H1 (cell line): Measurements from ENCODE around the gene IL32. TPM values are rescaled to one million over a fixed set of nuclear protein-coding genes. Genes with fewer than 3 reads are reported as not detected.
A peak's percentile ranks its signal among the peaks of the same experiment; 100 is the strongest.

Experiments
- CTCF ChIA-PET: fragments of 300-600 bp; sonication (Branson Sonifier 250); formaldehyde crosslinking; loops from one replicate; lab custom pipeline; 2021; ENCODE audit not compliant: partially characterized antibody; lab: Charles Lee
- POLR2A ChIA-PET: fragments of 300-600 bp; sonication (Branson Sonifier 250); formaldehyde crosslinking; loops from one replicate; lab custom pipeline; 2021; ENCODE audit warnings: inconsistent platforms; ENCODE audit not compliant: partially characterized antibody; lab: Charles Lee
- DNase-seq, 2 experiments: peaks; one replicate each; pipeline versions ENCODE4 v3.0.0 to v3.0.0-alpha.2; 2010 to 2022; ENCODE audit warnings: low spot score in 2 of 2, low read depth in 1 of 2, mixed read lengths in 1 of 2
- FAIRE-seq: peaks from 2 replicates; lab custom pipeline; 2011; peaks lifted over from hg19 to GRCh38; lab: Jason Lieb, UNC
- H2AFZ ChIP-seq: 2 replicates; pipeline ENCODE4 v1.8.1; 2012; ENCODE audit warnings: low read length, inconsistent platforms
- H2AK5ac ChIP-seq: 2 replicates; pipeline ENCODE4 v1.6.1; 2013; ENCODE audit warnings: low read depth, low read length
- H2BK120ac ChIP-seq: replicated peaks from 2 replicates; pipeline ENCODE3; 2013; ENCODE audit warnings: low read depth, low read length, inconsistent platforms
- H2BK12ac ChIP-seq: 2 replicates; pipeline ENCODE4 v1.6.1; 2013; ENCODE audit warnings: low read depth, low read length
- H2BK15ac ChIP-seq: 2 replicates; pipeline ENCODE4 v1.6.1; 2013; ENCODE audit warnings: low read length
- H2BK20ac ChIP-seq: 2 replicates; pipeline ENCODE4 v1.6.1; 2013; ENCODE audit warnings: low read length
- H2BK5ac ChIP-seq: 2 replicates; pipeline ENCODE4 v1.6.1; 2013; ENCODE audit warnings: low read depth, low read length
- H3K14ac ChIP-seq: 2 replicates; pipeline ENCODE4 v1.6.1; 2013; ENCODE audit warnings: inconsistent platforms; ENCODE audit not compliant: insufficient read length
- H3K18ac ChIP-seq: 2 replicates; pipeline ENCODE4 v1.6.1; 2013; ENCODE audit warnings: low read length; ENCODE audit errors: extremely low read depth
- H3K23ac ChIP-seq: 2 replicates; pipeline ENCODE4 v1.6.1; 2013; ENCODE audit warnings: inconsistent platforms; ENCODE audit not compliant: insufficient read length
- H3K23me2 ChIP-seq: 2 replicates; pipeline ENCODE4 v1.6.1; 2013; ENCODE audit warnings: low read depth, low read length
- H3K27ac ChIP-seq: 2 replicates; pipeline ENCODE4 v1.6.1; 2011; ENCODE audit warnings: low read depth, low read length, inconsistent platforms
- H3K27me3 ChIP-seq, 4 experiments: replicated peaks in 1 of 4; 1 replicate in 1 of 4; 2 replicates in 3 of 4; pipeline versions ENCODE4 v1.6.1 to v1.8.1; 2011 to 2013; ENCODE audit warnings: low read length in 3 of 4, mild to moderate bottlenecking in 3 of 4, inconsistent platforms in 2 of 4, mixed read lengths in 2 of 4, moderate library complexity in 1 of 4; ENCODE audit not compliant: control insufficient read depth in 3 of 4, insufficient read depth in 3 of 4; ENCODE audit errors: extremely low read depth in 1 of 4
- H3K36me3 ChIP-seq, 4 experiments: 2 replicates each; pipeline versions ENCODE4 v1.6.1 to v1.8.1; 2011 to 2013; ENCODE audit warnings: mild to moderate bottlenecking in 4 of 4, low read length in 3 of 4, moderate library complexity in 2 of 4, control low read depth in 1 of 4, inconsistent platforms in 1 of 4; ENCODE audit not compliant: insufficient read depth in 4 of 4, control insufficient read depth in 2 of 4
- H3K4ac ChIP-seq: replicated peaks from 2 replicates; pipeline ENCODE3; 2013; ENCODE audit warnings: low read length, low read depth, mixed read lengths, inconsistent platforms; ENCODE audit not compliant: insufficient read length
- H3K4me1 ChIP-seq, 4 experiments: replicated peaks in 1 of 4; 1 replicate in 1 of 4; 2 replicates in 3 of 4; pipeline versions ENCODE4 v1.6.1 to v1.8.1; 2011 to 2013; ENCODE audit warnings: low read length in 3 of 4, inconsistent platforms in 2 of 4, mixed read lengths in 1 of 4; ENCODE audit not compliant: insufficient read depth in 4 of 4, control insufficient read depth in 3 of 4
- H3K4me2 ChIP-seq, 2 experiments: 2 replicates each; pipeline versions ENCODE4 v1.6.1 to v1.8.1; 2011 to 2013; ENCODE audit warnings: low read depth in 2 of 2, low read length in 2 of 2, control low read depth in 1 of 2, inconsistent platforms in 1 of 2, mild to moderate bottlenecking in 1 of 2; ENCODE audit not compliant: insufficient read depth in 1 of 2
- H3K4me3 ChIP-seq, 4 experiments: fragments of 200-600, 300-600 bp in 1 of 4; sonication (generic), shearing (Covaris generic), sonication (Bioruptor Twin) in 1 of 4; 2 replicates each; pipeline versions ENCODE4 v1.5.1 to v1.8.1; 2011 to 2016; ENCODE audit warnings: low read length in 4 of 4, low read depth in 3 of 4, control low read depth in 2 of 4, inconsistent platforms in 2 of 4, mild to moderate bottlenecking in 2 of 4, mixed read lengths in 1 of 4, moderate library complexity in 1 of 4; ENCODE audit not compliant: insufficient read depth in 2 of 4; ENCODE audit errors: extremely low read depth in 1 of 4
- H3K56ac ChIP-seq: replicated peaks from 2 replicates; pipeline ENCODE3; 2013; ENCODE audit warnings: low read depth, mild to moderate bottlenecking, mixed read lengths, low read length, inconsistent platforms; ENCODE audit not compliant: insufficient read length
- H3K79me1 ChIP-seq: 2 replicates; pipeline ENCODE4 v1.6.1; 2013; ENCODE audit warnings: low read depth, low read length, control low read depth
- H3K79me2 ChIP-seq, 2 experiments: 2 replicates each; pipeline versions ENCODE4 v1.6.1 to v1.8.1; 2012 to 2013; ENCODE audit warnings: low read length in 2 of 2, mild to moderate bottlenecking in 2 of 2, inconsistent platforms in 1 of 2; ENCODE audit not compliant: insufficient read depth in 2 of 2, control insufficient read depth in 1 of 2
- H3K9ac ChIP-seq, 4 experiments: replicated peaks in 1 of 4; 1 replicate in 1 of 4; 2 replicates in 3 of 4; pipeline versions ENCODE4 v1.6.1 to v1.8.1; 2011 to 2013; ENCODE audit warnings: low read depth in 3 of 4, low read length in 3 of 4, control low read depth in 2 of 4, mild to moderate bottlenecking in 2 of 4, moderate library complexity in 2 of 4, inconsistent platforms in 1 of 4; ENCODE audit errors: extremely low read depth in 1 of 4
- H3K9me3 ChIP-seq, 2 experiments: 2 replicates each; pipeline versions ENCODE4 v1.6.1 to v1.8.1; 2012 to 2013; ENCODE audit warnings: mild to moderate bottlenecking in 2 of 2, moderate library complexity in 2 of 2, control low read depth in 1 of 2, inconsistent platforms in 1 of 2, low read depth in 1 of 2, low read length in 1 of 2, mixed read lengths in 1 of 2; ENCODE audit not compliant: insufficient read depth in 2 of 2
- H4K20me1 ChIP-seq, 2 experiments: replicated peaks in 1 of 2; 2 replicates each; pipeline versions ENCODE3 to v1.8.1; 2011 to 2013; ENCODE audit warnings: inconsistent platforms in 2 of 2, low read length in 2 of 2, mild to moderate bottlenecking in 1 of 2; ENCODE audit not compliant: insufficient read depth in 2 of 2, control insufficient read depth in 1 of 2
- H4K5ac ChIP-seq: 2 replicates; pipeline ENCODE4 v1.6.1; 2013; ENCODE audit warnings: low read length, low read depth, mixed read lengths, inconsistent platforms; ENCODE audit not compliant: insufficient read length
- H4K8ac ChIP-seq: 2 replicates; pipeline ENCODE4 v1.8.0; 2013; ENCODE audit warnings: mild to moderate bottlenecking, moderate library complexity, low read length, inconsistent platforms; ENCODE audit not compliant: insufficient read depth; ENCODE audit errors: extremely low read depth
- H4K91ac ChIP-seq: replicated peaks from 2 replicates; pipeline ENCODE3; 2013; ENCODE audit warnings: low read length, mixed read lengths, inconsistent platforms; ENCODE audit not compliant: insufficient read length
- CREB1 ChIP-seq: IDR thresholded peaks from 2 replicates; pipeline ENCODE4 v1.6.1; 2012; ENCODE audit warnings: inconsistent platforms
- GABPA ChIP-seq: IDR thresholded peaks from 2 replicates; pipeline ENCODE4 v1.6.1; 2011; ENCODE audit warnings: mild to moderate bottlenecking, low read length, moderate library complexity, borderline replicate concordance; ENCODE audit not compliant: insufficient read depth
- KDM4A ChIP-seq: IDR thresholded peaks from one replicate; pipeline ENCODE4 v1.7.1; 2012; ENCODE audit warnings: low read depth, mild to moderate bottlenecking, moderate library complexity, low read length, inconsistent platforms; ENCODE audit not compliant: severe bottlenecking
- MAX ChIP-seq: IDR thresholded peaks from 2 replicates; pipeline ENCODE4 v1.6.1; 2012; ENCODE audit warnings: inconsistent platforms
- POLR2AphosphoS5 ChIP-seq: IDR thresholded peaks from 2 replicates; pipeline ENCODE4 v1.6.1; 2011; ENCODE audit warnings: low read depth, low read length
- POU5F1 ChIP-seq: IDR thresholded peaks from 2 replicates; pipeline ENCODE4 v1.6.1; 2011; ENCODE audit warnings: low read depth, mild to moderate bottlenecking, low read length, moderate library complexity
- RAD21 ChIP-seq, 2 experiments: IDR thresholded peaks in 1 of 2; conservative IDR thresholded peaks in 1 of 2; 2 replicates each; pipeline ENCODE4 v1.6.1; 2011; ENCODE audit warnings: low read depth in 2 of 2, low read length in 2 of 2, improper control_type of control experiment in 1 of 2, inconsistent platforms in 1 of 2, mild to moderate bottlenecking in 1 of 2, moderate library complexity in 1 of 2
- SP2 ChIP-seq: IDR thresholded peaks from 2 replicates; pipeline ENCODE4 v1.6.1; 2012; ENCODE audit warnings: mild to moderate bottlenecking, low read length, inconsistent platforms
- TAF1 ChIP-seq: IDR thresholded peaks from 2 replicates; pipeline ENCODE4 v1.6.1; 2011; ENCODE audit warnings: mild to moderate bottlenecking, low read depth, low read length
- ZNF274 ChIP-seq: IDR thresholded peaks from 2 replicates; pipeline ENCODE4 v1.7.0; 2012; ENCODE audit warnings: low read length, borderline replicate concordance; ENCODE audit errors: extremely low read depth
- WGBS, 2 experiments: shearing (Covaris generic) in 1 of 2; methylation state at CpG; one replicate each; pipeline versions ENCODE4 v1.1.6 to v1.1.7; 2013 to 2015; ENCODE audit warnings: low lambda C conversion rate in 2 of 2, mixed read lengths in 2 of 2, inconsistent platforms in 1 of 2, low coverage in 1 of 2, missing lambda C conversion rate in 1 of 2; ENCODE audit not compliant: insufficient replicate concordance in 2 of 2, insufficient coverage in 1 of 2, insufficient read length in 1 of 2; ENCODE audit errors: extremely low coverage in 1 of 2, missing lambda C conversion rate in 1 of 2; 5-methylcytosine and 5-hydroxymethylcytosine counted together
- polyA plus RNA-seq, 7 experiments: library from polyadenylated mRNA; depleted of rRNA in 3 of 7; stranded (reverse) in 5 of 7; unstranded in 2 of 7; fragments of >200 nt in 5 of 7; fragments of 200-250 nt in 2 of 7; gene quantifications; 1 replicate in 5 of 7; 2 replicates in 1 of 7; 4 replicates in 1 of 7; pipeline versions ENCODE4 v1.2.1 to v1.2.3, GENCODE V29; 2011 to 2013; ENCODE audit warnings: missing spikeins in 2 of 7, mixed read lengths in 2 of 7
- total RNA-seq: library from RNA; stranded (reverse); fragmentation: NEBNext Ultra II Directional; extraction: Animal tissue kit (Norgen Biotek cat#: 25700); gene quantifications from 2 replicates; pipeline ENCODE4 v1.2.1, GENCODE V29; 2021

IL32 gene
- total and polyA plus RNA-seq, 2 of the 8 experiments (the other 6 are each of a cell fraction or from before 2014, with no cell fraction given), result 2.7 to 5.0 TPM

- no peaks in the 10 kb centered on the region for H3K79me2 ChIP-seq
- peak overlapping the region; percentile 71; the same call in 1 of the 2 replicates for H2BK5ac ChIP-seq
- ChIA-PET POLR2A (interaction anchor here (0.8 to 12.7 kb wide), 28 partner anchors 8 to 125 kb away, joined by 3 to 140 read pairs (median 5); partner anchors contain the start of genes CLDN6, CLDN9, HCFC1R1 and MMP25), CTCF (interaction anchor here (0.6 to 8.3 kb wide), 38 partner anchors 9 to 1090 kb away, joined by 3 to 88 read pairs (median 6); partner anchors contain the start of genes MMP25, ZNF205 and ZSCAN10)
- no peak overlapping the region for H3K23ac ChIP-seq
- H3K4me1 ChIP-seq, result peaks cover 5 to 17% (median 6%) of the 10 kb centered on the region in 4 experiments; a peak in 6 of 7 replicates
- FAIRE-seq (no peak), DNase-seq (peak in 1 of 2 experiments; percentile 83)
- H4K20me1 ChIP-seq, result peaks cover 7% of the 10 kb centered on the region in 2 experiments
- H3K56ac ChIP-seq, result no peak overlapping the region
- peak overlapping the region; percentile 49 to 85 for H3K4me2 ChIP-seq
- H2BK15ac ChIP-seq, result no peak overlapping the region
- no peak overlapping the region for H2AK5ac ChIP-seq
- no peak overlapping the region for H4K91ac ChIP-seq
- H2BK120ac ChIP-seq, result no peak overlapping the region
- no peak overlapping the region for H3K27ac ChIP-seq
- no peak overlapping the region for H2BK12ac ChIP-seq
- H3K4ac ChIP-seq, result no peak overlapping the region
- peak overlapping the region in 1 of 4 experiments; percentile 58; a peak in 1 of 7 replicates for H3K9ac ChIP-seq
- no peak overlapping the region for H2AFZ ChIP-seq
- H3K9me3 ChIP-seq, result no peaks in the 10 kb centered on the region
- H3K36me3 ChIP-seq, result no peaks in the 10 kb centered on the region; a peak in 1 of 8 replicates
- H3K79me1 ChIP-seq, result no peaks in the 10 kb centered on the region
- 21% methylated on average over 24 of the region's 77 CpGs; no CpG with 5 or more reads in 1 of the 2 experiments for WGBS, 2 experiments
- H3K23me2 ChIP-seq, result peaks cover 6% of the 10 kb centered on the region; the same call in 1 of the 2 replicates
- peak overlapping the region; percentile 48; the same call in 1 of the 2 replicates for H3K18ac ChIP-seq
- H4K5ac ChIP-seq, result peak overlapping the region; percentile 89
- peak overlapping the region; percentile 39 to 86 (median 67) for H3K4me3 ChIP-seq
- H3K14ac ChIP-seq, result no peak overlapping the region
- no peak overlapping the region for H2BK20ac ChIP-seq
- no peaks in the 10 kb centered on the region; a peak in 1 of 7 replicates for H3K27me3 ChIP-seq
- H4K8ac ChIP-seq, result peak overlapping the region; percentile 4; the same call in 1 of the 2 replicates
- no peak for TF ChIP-seq POU5F1
- TF ChIP-seq POLR2AphosphoS5, result no peak
- TF ChIP-seq CREB1, result 0 out of 2 replicates have a peak, but pooled peaks have one; percentile 44
- peak; percentile 43 for TF ChIP-seq KDM4A
- no peak for TF ChIP-seq ZNF274
- peak; percentile 11 to 14; a peak in 1 of 4 replicates for TF ChIP-seq RAD21 (IDR thresholded peaks at IDR 0.05 in 1 of 2, conservative IDR thresholded peaks at IDR 0.05 in 1 of 2; ENCODE audit: low read depth in 2 of 2, low read length in 2 of 2)
- 0 out of 2 replicates have a peak, but pooled peaks have one; percentile 24 for TF ChIP-seq MAX
- TF ChIP-seq TAF1, result 0 out of 2 replicates have a peak, but pooled peaks have one; percentile 11
- 0 out of 2 replicates have a peak, but pooled peaks have one; percentile 6 for TF ChIP-seq GABPA
- no peak for TF ChIP-seq SP2
Measured at GRCh38 chr16:3058139-3059030, 7.1 kb upstream of the IL32 start.
